ENCODE measurements around the gene ARL6IP4. TPM values are rescaled to one million over a fixed set of nuclear protein-coding genes. Genes with fewer than 3 reads are reported as not detected.

ARL6IP4 gene
- total RNA-seq, 1 experiment from 2014 or later, result 132 TPM

DNA sequence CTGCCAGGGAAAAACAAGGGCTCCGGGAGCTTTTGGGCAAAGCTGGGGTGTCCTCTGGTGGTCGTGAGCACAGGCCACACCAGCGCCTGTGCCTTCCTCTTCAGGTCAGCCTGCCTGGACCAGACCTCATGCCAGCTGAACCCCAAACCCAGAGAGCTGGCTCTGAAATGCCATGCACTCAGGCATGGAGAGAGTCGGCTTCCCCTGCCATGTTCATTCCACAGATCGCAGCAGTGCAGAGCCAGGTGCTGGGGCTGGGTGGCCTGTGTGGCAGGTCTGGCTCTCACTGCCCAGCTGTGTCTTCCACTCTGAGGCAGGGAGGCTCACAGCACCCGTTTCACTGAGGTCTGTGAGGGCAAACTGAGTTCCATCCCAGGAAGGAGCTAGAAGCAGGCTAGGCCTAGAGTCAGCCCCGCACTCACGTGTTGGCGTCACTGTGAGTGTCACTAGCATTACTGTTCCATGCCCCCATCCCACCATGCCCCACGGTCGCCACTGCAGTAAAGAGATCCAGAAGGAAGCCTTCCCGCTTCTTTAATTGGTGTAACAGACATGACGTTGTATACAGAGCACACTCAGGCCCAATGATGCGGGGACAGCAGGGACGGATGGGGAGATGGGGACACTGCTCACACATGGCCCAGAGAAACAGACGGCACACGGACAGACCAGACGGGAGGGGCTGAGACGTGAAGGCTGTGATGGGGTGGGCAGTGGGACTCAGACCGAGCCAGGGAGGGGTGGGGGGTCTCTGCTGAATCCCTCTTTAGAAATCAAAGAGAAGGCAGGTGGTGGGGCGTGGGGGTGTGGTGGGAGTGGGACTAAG, 2.7 kb downstream of the ARL6IP4 start:
- Mint-ChIP-seq H3K27me3 (ENCODE audit: low read depth) (no peaks in the 10 kb centered on the region), H3K4me3 (peak overlapping the region; percentile 29 to 41; a peak in 2 of 5 replicates), H3K4me1 (peaks cover 11 to 32% of the 10 kb centered on the region in 2 experiments), H3K27ac (peak overlapping the region in 1 of 3 experiments; percentile 23; a peak in 3 of 7 replicates), H3K36me3 (ENCODE audit: insufficient read depth in 1 of 3, low read depth in 3 of 3) (peaks cover 0 to 15% (median 8%) of the 10 kb centered on the region in 3 experiments; a peak in 3 of 7 replicates), H3K9me3 (no peaks in the 10 kb centered on the region)
- H3K18ac ChIP-seq (ENCODE audit: insufficient read length, low read depth, low read length), result no peak overlapping the region
- no peak overlapping the region for H2BK12ac ChIP-seq (ENCODE audit: insufficient read length, low read depth, low read length)
- no CpG with 5 or more reads among the region's 21 CpGs for WGBS (ENCODE audit: extremely low coverage, insufficient read length, low lambda C conversion rate)
- H3K4me2 ChIP-seq (ENCODE audit: insufficient read depth, insufficient read length, low read length), result no peak overlapping the region
- no peak overlapping the region for H2BK15ac ChIP-seq (ENCODE audit: low read depth, low read length)
- peaks cover 12% of the 10 kb centered on the region for H3K23me2 ChIP-seq (ENCODE audit: insufficient read length, low read depth, low read length, poor library complexity, severe bottlenecking)
- H3K56ac ChIP-seq (ENCODE audit: insufficient read length, low read depth, low read length), result no peak overlapping the region
- H3K9me3 ChIP-seq (ENCODE audit: control insufficient read depth, low read depth, low read length), result no peaks in the 10 kb centered on the region
- no peak overlapping the region for H4K8ac ChIP-seq (replicated peaks; ENCODE audit: insufficient read length, low read depth, low read length)
- H4K20me1 ChIP-seq (ENCODE audit: control insufficient read depth, insufficient read depth, insufficient read length), result no peaks in the 10 kb centered on the region
- no peak overlapping the region for H2BK20ac ChIP-seq (ENCODE audit: low read depth, low read length, poor library complexity, severe bottlenecking)
- H4K5ac ChIP-seq (ENCODE audit: insufficient read length, low read depth, low read length), result no peak overlapping the region
- DNase-seq, result no peak
- no peak overlapping the region for H3K14ac ChIP-seq (ENCODE audit: insufficient read depth, low read length)
- H3K27me3 ChIP-seq (ENCODE audit: insufficient read depth, low read length), result no peaks in the 10 kb centered on the region
- H3K4ac ChIP-seq (ENCODE audit: low read depth, low read length), result no peak overlapping the region
- no peak overlapping the region for H2AK5ac ChIP-seq (ENCODE audit: insufficient read length, low read length)
- no peak overlapping the region for H2BK120ac ChIP-seq (ENCODE audit: low read depth, low read length, poor library complexity, severe bottlenecking)
- H4K91ac ChIP-seq (ENCODE audit: insufficient read length, low read depth, low read length), result no peak overlapping the region
- H3T11ph ChIP-seq (ENCODE audit: low read length), result no peak overlapping the region
- H3K23ac ChIP-seq (ENCODE audit: insufficient read length, low read depth, low read length), result no peak overlapping the region
- no peak overlapping the region for H2AFZ ChIP-seq (ENCODE audit: low read length)
- no peak overlapping the region for H3K27ac ChIP-seq (ENCODE audit: insufficient read length, low read depth, low read length)
- no peaks in the 10 kb centered on the region for H3K79me1 ChIP-seq (ENCODE audit: insufficient read depth, low read depth, low read length, poor library complexity, severe bottlenecking)
- no peaks in the 10 kb centered on the region for H3K79me2 ChIP-seq (ENCODE audit: insufficient read depth, low read length)
- peaks cover 8% of the 10 kb centered on the region; the same call in 1 of the 2 replicates for H3K4me1 ChIP-seq (ENCODE audit: insufficient read depth, low read length)
- H3K9ac ChIP-seq (ENCODE audit: extremely low read depth, insufficient read length, low read length), result no peak overlapping the region
- no peak for TF ChIP-seq CTCF (conservative IDR thresholded peaks at IDR 0.05)
- H2BK5ac ChIP-seq (ENCODE audit: insufficient read length, low read length), result no peak overlapping the region
